Esophagus muscularis mucosa (tissue), 4 donors: ENCODE data around the gene MTREX. TPM values are rescaled to one million over a fixed set of nuclear protein-coding genes. Genes with fewer than 3 reads are reported as not detected.

Experiments
- DNase-seq: peaks from one replicate; pipeline ENCODE4 v3.0.0-alpha.2; 2017; ENCODE audit errors: extremely low spot score
- H3K27ac ChIP-seq, 4 donors: fragments of 200-600 bp; sonication (generic); replicated peaks in 1 of 4; 1 replicate in 3 of 4; 2 replicates in 1 of 4; pipeline ENCODE4 v1.5.1; 2016 to 2019; ENCODE audit warnings: mild to moderate bottlenecking in 1 of 4
- H3K27me3 ChIP-seq, 4 donors: fragments of 200-600 bp; sonication (generic); one replicate each; pipeline versions ENCODE4 v1.5.1 to v1.6.0; 2016 to 2019
- H3K36me3 ChIP-seq, 4 donors: fragments of 200-600 bp; sonication (generic); one replicate each; pipeline ENCODE4 v1.5.1; 2016 to 2019
- H3K4me1 ChIP-seq, 4 donors: fragments of 200-600 bp; sonication (generic); one replicate each; pipeline ENCODE4 v1.5.1; 2016 to 2019
- H3K4me3 ChIP-seq, 4 donors: fragments of 200-600 bp; sonication (generic); 1 replicate in 2 of 4; 2 replicates in 2 of 4; pipeline ENCODE4 v1.5.1; 2016 to 2019; ENCODE audit warnings: mild to moderate bottlenecking in 4 of 4, moderate library complexity in 1 of 4
- H3K9me3 ChIP-seq, 4 donors: fragments of 200-600 bp; sonication (generic); 1 replicate in 3 of 4; 2 replicates in 1 of 4; pipeline ENCODE4 v1.5.1; 2016 to 2019
- CTCF ChIP-seq, 3 experiments: fragments of 200-600 bp in 2 of 3; fragments of 450-650 bp in 1 of 3; sonication (generic) in 2 of 3; IDR thresholded peaks; one replicate each; pipeline ENCODE4 v1.5.1; 2017 to 2019; ENCODE audit warnings: antibody characterized with exemption in 3 of 3, mild to moderate bottlenecking in 2 of 3, moderate library complexity in 1 of 3
- EP300 ChIP-seq: sonication (generic); formaldehyde crosslinking; IDR thresholded peaks from one replicate; pipeline ENCODE4 v1.6.1; 2017; ENCODE audit warnings: antibody characterized with exemption
- POLR2A ChIP-seq: fragments of 450-650 bp; IDR thresholded peaks from one replicate; pipeline ENCODE4 v1.6.1; 2017; ENCODE audit warnings: antibody characterized with exemption, moderate library complexity, mild to moderate bottlenecking, low read depth
- POLR2AphosphoS5 ChIP-seq, 2 donors: sonication (generic); formaldehyde crosslinking; IDR thresholded peaks; one replicate each; pipeline ENCODE4 v1.6.1; 2017; ENCODE audit warnings: antibody characterized with exemption in 2 of 2
- WGBS: methylation state at CpG from one replicate; pipeline ENCODE4 v1.1.5; 2018; 5-methylcytosine and 5-hydroxymethylcytosine counted together
- intact Hi-C: fragments of 100-400 bp; cut with DNase I; formaldehyde crosslinking; loops from one replicate; pipeline ENCODE4 v1.15.1; 2023
- total RNA-seq, 4 donors: library from RNA; depleted of rRNA; stranded (reverse); fragments of >200 nt; gene quantifications; one replicate each; pipeline versions ENCODE4 v1.1.0 to v1.2.1, GENCODE V29; 2016

The MTREX gene
- total RNA-seq, 4 donors from 2014 or later = 53.7 to 64.0 (median 62.3) TPM

- Histone ChIP-seq H3K27me3 (no peaks in the 10 kb centered on the region), H3K9me3 (no peaks in the 10 kb centered on the region), H3K27ac (no peak overlapping the region), H3K4me1 (peaks cover 0 to 7% (median 4%) of the 10 kb centered on the region in 4 donors), H3K36me3 (peaks cover 0 to 22% (median 14%) of the 10 kb centered on the region in 4 donors), H3K4me3 (no peak overlapping the region)
- intact Hi-C loops = loop anchor here (5.0 kb wide), 1 partner anchor 121 kb away; the partner anchor contains the start of gene PLPP1
- TF ChIP-seq POLR2A (no peak), POLR2AphosphoS5 (IDR thresholded peaks at IDR 0.05) (no peak), CTCF (IDR thresholded peaks at IDR 0.05) (no peak), EP300 (no peak)
- 67% methylated on average over 3 of the region's 3 CpGs for WGBS
- DNase-seq = no peak
Measured at GRCh38 chr5:55410845-55411244, 103.1 kb downstream of the MTREX start.

GRCh38 chr5:55411876-55412275, 104.1 kb downstream of the MTREX start:
- intact Hi-C loops = loop anchor here (5.0 kb wide), 1 partner anchor 120 kb away; the partner anchor contains the start of gene PLPP1
- no peak for TF ChIP-seq CTCF (IDR thresholded peaks at IDR 0.05)
- no peak for TF ChIP-seq POLR2AphosphoS5 (IDR thresholded peaks at IDR 0.05)
- TF ChIP-seq EP300 = no peak
- TF ChIP-seq POLR2A = no peak
- peaks cover 0 to 12% (median 5%) of the 10 kb centered on the region in 4 donors for H3K36me3 ChIP-seq
- no peak overlapping the region for H3K27ac ChIP-seq
- DNase-seq = no peak
- H3K4me3 ChIP-seq = no peak overlapping the region
- no peaks in the 10 kb centered on the region for H3K27me3 ChIP-seq
- no peaks in the 10 kb centered on the region for H3K9me3 ChIP-seq
- 97% methylated on average over 1 of the region's 1 CpG for WGBS
- peaks cover 0 to 8% (median 6%) of the 10 kb centered on the region in 4 donors for H3K4me1 ChIP-seq

- H3K27ac ChIP-seq = no peak overlapping the region
- intact Hi-C loops = loop anchor here (5.0 kb wide), 1 partner anchor 119 kb away; the partner anchor contains the start of gene PLPP1
- WGBS = 86% methylated on average over 2 of the region's 2 CpGs
- no peak for DNase-seq
- H3K4me1 ChIP-seq = peaks cover under 1 to 13% (median 4%) of the 10 kb centered on the region in 4 donors
- TF ChIP-seq CTCF (IDR thresholded peaks at IDR 0.05) (no peak), EP300 (no peak), POLR2AphosphoS5 (IDR thresholded peaks at IDR 0.05) (no peak), POLR2A (no peak)
- H3K4me3 ChIP-seq = no peak overlapping the region
- no peaks in the 10 kb centered on the region for H3K9me3 ChIP-seq
- peaks cover 0 to 11% (median 5%) of the 10 kb centered on the region in 4 donors for H3K36me3 ChIP-seq
- H3K27me3 ChIP-seq = no peaks in the 10 kb centered on the region
Measured at GRCh38 chr5:55413644-55414043, 105.9 kb downstream of the MTREX start.

GRCh38 chr5:55415071-55415470, 107.3 kb downstream of the MTREX start:
- Histone ChIP-seq H3K4me3 (no peak overlapping the region), H3K36me3 (peaks cover 0 to 16% (median 5%) of the 10 kb centered on the region in 4 donors), H3K9me3 (no peaks in the 10 kb centered on the region), H3K27me3 (no peaks in the 10 kb centered on the region), H3K27ac (no peak overlapping the region), H3K4me1 (peaks cover 11 to 27% (median 18%) of the 10 kb centered on the region in 4 donors)
- intact Hi-C loops = no loop called here
- TF ChIP-seq POLR2A (no peak), POLR2AphosphoS5 (IDR thresholded peaks at IDR 0.05) (no peak), CTCF (IDR thresholded peaks at IDR 0.05) (no peak), EP300 (no peak)
- DNase-seq = no peak

- H3K36me3 ChIP-seq = peaks cover 0 to 22% (median 2%) of the 10 kb centered on the region in 4 donors
- no peak for DNase-seq
- no peaks in the 10 kb centered on the region for H3K9me3 ChIP-seq
- peaks cover 11 to 36% (median 29%) of the 10 kb centered on the region in 4 donors for H3K4me1 ChIP-seq
- H3K27me3 ChIP-seq = no peaks in the 10 kb centered on the region
- TF ChIP-seq POLR2AphosphoS5 (IDR thresholded peaks at IDR 0.05) (no peak), POLR2A (no peak), EP300 (no peak), CTCF (IDR thresholded peaks at IDR 0.05) (no peak)
- H3K27ac ChIP-seq = no peak overlapping the region
- H3K4me3 ChIP-seq = no peak overlapping the region
- intact Hi-C loops = no loop called here
Measured at GRCh38 chr5:55416306-55416705, 108.5 kb downstream of the MTREX start.
